Measurements from ENCODE around the gene ZC2HC1B. TPM values are rescaled to one million over a fixed set of nuclear protein-coding genes. Genes with fewer than 3 reads are reported as not detected.

ZC2HC1B gene
- total RNA-seq, 1 experiment from 2014 or later, result not detected

- no peak overlapping the region for H2AFZ ChIP-seq (ENCODE audit: low read length)
- peaks cover 10 to 13% of the 10 kb centered on the region in 2 experiments for H3K4me1 Mint-ChIP-seq
- H3K27me3 Mint-ChIP-seq (ENCODE audit: low read depth), result peaks cover 4% of the 10 kb centered on the region; the same call in 1 of the 2 replicates
- no peak overlapping the region for H3K18ac ChIP-seq (ENCODE audit: insufficient read length, low read depth, low read length)
- H3K56ac ChIP-seq (ENCODE audit: insufficient read length, low read depth, low read length), result no peak overlapping the region
- H3K23ac ChIP-seq (ENCODE audit: insufficient read length, low read depth, low read length), result no peak overlapping the region
- no peak overlapping the region for H3K9ac ChIP-seq (ENCODE audit: extremely low read depth, insufficient read length, low read length)
- no peak overlapping the region for H4K8ac ChIP-seq (replicated peaks; ENCODE audit: insufficient read length, low read depth, low read length)
- H3K79me2 ChIP-seq (ENCODE audit: insufficient read depth, low read length), result no peaks in the 10 kb centered on the region
- DNase-seq, result no peak
- no peak overlapping the region for H2BK5ac ChIP-seq (ENCODE audit: insufficient read length, low read length)
- no peaks in the 10 kb centered on the region for H3K27me3 ChIP-seq (ENCODE audit: insufficient read depth, low read length)
- H3K4me3 Mint-ChIP-seq, result no peak overlapping the region
- H3K23me2 ChIP-seq (ENCODE audit: insufficient read length, low read depth, low read length, poor library complexity, severe bottlenecking), result no peaks in the 10 kb centered on the region
- H3K4me1 ChIP-seq (ENCODE audit: insufficient read depth, low read length), result 0 out of 2 replicates have a peak, but pooled peaks cover 2% of the 10 kb centered on the region
- TF ChIP-seq, protein P1, sequence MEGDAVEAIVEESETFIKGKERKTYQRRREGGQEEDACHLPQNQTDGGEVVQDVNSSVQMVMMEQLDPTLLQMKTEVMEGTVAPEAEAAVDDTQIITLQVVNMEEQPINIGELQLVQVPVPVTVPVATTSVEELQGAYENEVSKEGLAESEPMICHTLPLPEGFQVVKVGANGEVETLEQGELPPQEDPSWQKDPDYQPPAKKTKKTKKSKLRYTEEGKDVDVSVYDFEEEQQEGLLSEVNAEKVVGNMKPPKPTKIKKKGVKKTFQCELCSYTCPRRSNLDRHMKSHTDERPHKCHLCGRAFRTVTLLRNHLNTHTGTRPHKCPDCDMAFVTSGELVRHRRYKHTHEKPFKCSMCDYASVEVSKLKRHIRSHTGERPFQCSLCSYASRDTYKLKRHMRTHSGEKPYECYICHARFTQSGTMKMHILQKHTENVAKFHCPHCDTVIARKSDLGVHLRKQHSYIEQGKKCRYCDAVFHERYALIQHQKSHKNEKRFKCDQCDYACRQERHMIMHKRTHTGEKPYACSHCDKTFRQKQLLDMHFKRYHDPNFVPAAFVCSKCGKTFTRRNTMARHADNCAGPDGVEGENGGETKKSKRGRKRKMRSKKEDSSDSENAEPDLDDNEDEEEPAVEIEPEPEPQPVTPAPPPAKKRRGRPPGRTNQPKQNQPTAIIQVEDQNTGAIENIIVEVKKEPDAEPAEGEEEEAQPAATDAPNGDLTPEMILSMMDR (conservative IDR thresholded peaks at IDR 0.05), result no peak
- no peak overlapping the region for H4K5ac ChIP-seq (ENCODE audit: insufficient read length, low read depth, low read length)
- H3K79me1 ChIP-seq (ENCODE audit: insufficient read depth, low read depth, low read length, poor library complexity, severe bottlenecking), result no peaks in the 10 kb centered on the region
- no peak overlapping the region for H3K27ac Mint-ChIP-seq
- no peak overlapping the region for H3T11ph ChIP-seq (ENCODE audit: low read length)
- H3K27ac ChIP-seq (ENCODE audit: insufficient read length, low read depth, low read length), result no peak overlapping the region
- no peaks in the 10 kb centered on the region for H3K9me3 Mint-ChIP-seq
- H3K4me2 ChIP-seq (ENCODE audit: insufficient read depth, insufficient read length, low read length), result no peak overlapping the region
- H2BK15ac ChIP-seq (ENCODE audit: low read depth, low read length), result no peak overlapping the region
- no peak overlapping the region for H2BK20ac ChIP-seq (ENCODE audit: low read depth, low read length, poor library complexity, severe bottlenecking)
- H4K91ac ChIP-seq (ENCODE audit: insufficient read length, low read depth, low read length), result no peak overlapping the region
- H3K4ac ChIP-seq (ENCODE audit: low read depth, low read length), result no peak overlapping the region
- no peaks in the 10 kb centered on the region for H3K9me3 ChIP-seq (ENCODE audit: control insufficient read depth, low read depth, low read length)
- no peak overlapping the region for H2BK120ac ChIP-seq (ENCODE audit: low read depth, low read length, poor library complexity, severe bottlenecking)
- 100% methylated on average over 1 of the region's 2 CpGs for WGBS (ENCODE audit: extremely low coverage, insufficient read length, low lambda C conversion rate)
- H2AK5ac ChIP-seq (ENCODE audit: insufficient read length, low read length), result no peak overlapping the region
- no peak overlapping the region for H2BK12ac ChIP-seq (ENCODE audit: insufficient read length, low read depth, low read length)
- no peaks in the 10 kb centered on the region for H4K20me1 ChIP-seq (ENCODE audit: control insufficient read depth, insufficient read depth, insufficient read length)
- no peak overlapping the region for H3K14ac ChIP-seq (ENCODE audit: insufficient read depth, low read length)
- no peaks in the 10 kb centered on the region for H3K36me3 Mint-ChIP-seq (ENCODE audit: insufficient read depth in 1 of 3, low read depth in 3 of 3)
Observed at GRCh38 chr6:143900358-143900757, 36.1 kb downstream of the ZC2HC1B start.
